Kidney (tissue), 14 donors: Measurements from ENCODE around the gene ADRA2C. TPM values are rescaled to one million over a fixed set of nuclear protein-coding genes. Genes with fewer than 3 reads are reported as not detected.

Experiments
- DNase-seq, 5 donors: peaks; one replicate each; pipeline ENCODE4 v3.0.0-alpha.2; 2013 to 2020
- FAIRE-seq: peaks from 2 replicates; lab custom pipeline; 2012; peaks lifted over from hg19 to GRCh38; lab: Jason Lieb, UNC
- H3K27ac ChIP-seq, 2 donors: one replicate each; pipeline ENCODE4 v1.7.0; 2013; ENCODE audit warnings: low read depth in 2 of 2, low read length in 2 of 2, inconsistent platforms in 1 of 2
- H3K27me3 ChIP-seq: one replicate; pipeline ENCODE4 v1.7.1; 2013; ENCODE audit warnings: low read length, inconsistent platforms; ENCODE audit not compliant: control insufficient read depth, insufficient read depth
- H3K36me3 ChIP-seq, 3 donors: one replicate each; pipeline versions ENCODE4 v1.7.0 to v1.7.1; 2013; ENCODE audit warnings: low read length in 3 of 3, control low read depth in 1 of 3, inconsistent platforms in 1 of 3; ENCODE audit not compliant: insufficient read depth in 3 of 3, control insufficient read depth in 2 of 3
- H3K4me1 ChIP-seq, 3 donors: one replicate each; pipeline versions ENCODE4 v1.7.0 to v1.7.1; 2013; ENCODE audit warnings: low read length in 3 of 3, inconsistent platforms in 1 of 3, low read depth in 1 of 3; ENCODE audit not compliant: control insufficient read depth in 2 of 3, insufficient read depth in 2 of 3
- H3K4me3 ChIP-seq, 3 donors: one replicate each; pipeline versions ENCODE4 v1.7.0 to v1.8.1; 2013; ENCODE audit warnings: low read length in 3 of 3, control low read depth in 1 of 3, inconsistent platforms in 1 of 3
- H3K9ac ChIP-seq, 3 donors: one replicate each; pipeline versions ENCODE4 v1.7.0 to v1.7.1; 2013; ENCODE audit warnings: low read length in 3 of 3, control low read depth in 1 of 3, inconsistent platforms in 1 of 3
- H3K9me3 ChIP-seq, 3 donors: one replicate each; pipeline versions ENCODE4 v1.7.0 to v1.7.1; 2013; ENCODE audit warnings: low read length in 3 of 3, control low read depth in 1 of 3, inconsistent platforms in 1 of 3; ENCODE audit not compliant: control insufficient read depth in 2 of 3, insufficient read depth in 1 of 3
- CTCF ChIP-seq: IDR thresholded peaks from 3 replicates; pipeline ENCODE4 v1.5.1; 2012; ENCODE audit warnings: mild to moderate bottlenecking, moderate library complexity, borderline replicate concordance; ENCODE audit not compliant: insufficient read depth; ENCODE audit errors: extremely low read depth
- intact Hi-C: fragments of 100-400 bp; cut with DNase I; formaldehyde crosslinking; loops from one replicate; pipeline ENCODE4 v1.11.1; 2022
- polyA plus RNA-seq: library from polyadenylated mRNA; stranded (reverse); fragments of 350-450 nt; fragmentation: Illumina TruSeq; extraction: RNeasy Lipid Tissue Mini Kit (QIAGEN cat#74804); gene quantifications from one replicate; pipeline ENCODE4 v1.2.3, GENCODE V29; 2014; ENCODE audit warnings: low read depth, low replicate concordance; ENCODE audit not compliant: insufficient read depth
- total RNA-seq: library from RNA; stranded (reverse); fragmentation: NEBNext Ultra II Directional; extraction: Animal tissue kit (Norgen Biotek cat#: 25700); gene quantifications from one replicate; pipeline ENCODE4 v1.2.1, GENCODE V29; 2021
- donor health status: control.
- donor health status: control.
- donor health status: control.
- donor health status: control.
- donor health status: control.
- donor health status: DM: yes; HTN: yes; CAD: no.
- donor health status: Normal renal cell carcinoma (clear cell type).

The ADRA2C gene
- total and polyA plus RNA-seq, 2 donors from 2014 or later: 21.9 to 36.2 TPM

- TF ChIP-seq CTCF: no peak
- DNase-seq: peak in 1 of 5 donors; percentile 37
- no peaks in the 10 kb centered on the region for H3K4me1 ChIP-seq
- no peak overlapping the region for H3K9ac ChIP-seq
- H3K9me3 ChIP-seq: no peaks in the 10 kb centered on the region
- no peaks in the 10 kb centered on the region for H3K36me3 ChIP-seq
- no peak overlapping the region for H3K27ac ChIP-seq
- intact Hi-C loops: no loop called here
- FAIRE-seq: no peak
- H3K27me3 ChIP-seq: peaks cover 2% of the 10 kb centered on the region
- H3K4me3 ChIP-seq: no peak overlapping the region
Observed at GRCh38 chr4:3803946-3804345, 37.8 kb downstream of the ADRA2C start.

- FAIRE-seq (no peak), DNase-seq (peak in 1 of 5 donors; percentile 52)
- Histone ChIP-seq H3K27ac (no peak overlapping the region), H3K4me3 (no peak overlapping the region), H3K9ac (no peak overlapping the region), H3K4me1 (no peaks in the 10 kb centered on the region), H3K9me3 (no peaks in the 10 kb centered on the region), H3K36me3 (no peaks in the 10 kb centered on the region), H3K27me3 (peaks cover 2% of the 10 kb centered on the region)
- no peak for TF ChIP-seq CTCF
- intact Hi-C loops: no loop called here
Observed at GRCh38 chr4:3805026-3805425, 38.8 kb downstream of the ADRA2C start.

DNA sequence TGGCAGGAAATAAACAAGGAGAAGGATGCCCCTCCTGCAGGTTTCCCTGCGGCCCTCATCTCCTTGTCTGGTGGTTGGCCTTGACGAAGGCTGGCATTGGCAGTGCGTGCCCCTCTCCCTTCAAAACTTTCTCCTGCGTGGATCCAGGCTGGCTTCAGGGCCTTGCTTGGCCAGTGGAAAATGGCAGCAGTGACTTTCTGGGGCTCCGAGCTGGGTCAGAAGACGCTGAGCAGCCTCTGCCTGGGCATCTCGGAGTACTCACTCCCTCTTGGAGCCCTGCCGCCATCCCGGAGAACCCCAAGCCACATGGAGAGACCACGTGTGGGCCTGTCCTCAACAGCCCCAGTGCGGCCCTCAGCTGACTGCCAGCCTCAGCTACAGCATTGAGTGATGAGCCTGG, 39.5 kb downstream of the ADRA2C start:
- Histone ChIP-seq H3K9ac (no peak overlapping the region), H3K27ac (no peak overlapping the region), H3K4me1 (no peaks in the 10 kb centered on the region), H3K27me3 (peaks cover 2% of the 10 kb centered on the region), H3K36me3 (no peaks in the 10 kb centered on the region), H3K9me3 (no peaks in the 10 kb centered on the region), H3K4me3 (no peak overlapping the region)
- no peak for TF ChIP-seq CTCF
- FAIRE-seq (no peak), DNase-seq (peak in 1 of 5 donors; percentile 63)
- intact Hi-C loops: no loop called here

GRCh38 chr4:3807311-3807710, 41.1 kb downstream of the ADRA2C start:
- no peak overlapping the region for H3K27ac ChIP-seq
- no peak overlapping the region for H3K4me3 ChIP-seq
- DNase-seq (peak in 1 of 5 donors; percentile 26), FAIRE-seq (no peak)
- no peak overlapping the region for H3K9ac ChIP-seq
- no peaks in the 10 kb centered on the region for H3K36me3 ChIP-seq
- no peaks in the 10 kb centered on the region for H3K27me3 ChIP-seq
- no peaks in the 10 kb centered on the region for H3K4me1 ChIP-seq
- TF ChIP-seq CTCF: no peak
- intact Hi-C loops: no loop called here
- no peaks in the 10 kb centered on the region for H3K9me3 ChIP-seq
